Measurements from ENCODE around the gene NGRN. TPM values are rescaled to one million over a fixed set of nuclear protein-coding genes. Genes with fewer than 3 reads are reported as not detected.
A peak's percentile ranks its signal among the peaks of the same experiment; 100 is the strongest.

The NGRN gene
- total and polyA plus RNA-seq, 2 of the 8 experiments (the other 6 are each of a cell fraction or from before 2014, with no cell fraction given): 60.1 to 101 TPM

GRCh38 chr15:90241343-90242192 lies 23.9 kb upstream of the NGRN start:
- H3K79me1 ChIP-seq (ENCODE audit: low read depth, low read length): no peaks in the 10 kb centered on the region
- no peaks in the 10 kb centered on the region for H3K27me3 ChIP-seq (replicated peaks in 1 of 4; ENCODE audit: control insufficient read depth in 3 of 4, extremely low read depth in 1 of 4, insufficient read depth in 3 of 4, low read length in 3 of 4)
- H3K14ac ChIP-seq (ENCODE audit: insufficient read length): no peak overlapping the region
- DNase-seq (ENCODE audit: low read depth in 1 of 2, low spot score in 2 of 2) (no peak), FAIRE-seq (no peak)
- no peak overlapping the region for H4K5ac ChIP-seq (ENCODE audit: insufficient read length, low read depth, low read length)
- no peak overlapping the region for H3K56ac ChIP-seq (replicated peaks; ENCODE audit: insufficient read length, low read depth, low read length)
- H2BK15ac ChIP-seq (ENCODE audit: low read length): no peak overlapping the region
- H3K27ac ChIP-seq (ENCODE audit: low read depth, low read length): no peak overlapping the region
- no peaks in the 10 kb centered on the region for H3K23me2 ChIP-seq (ENCODE audit: low read depth, low read length)
- no peaks in the 10 kb centered on the region for H3K4me1 ChIP-seq (replicated peaks in 1 of 4; ENCODE audit: control insufficient read depth in 3 of 4, insufficient read depth in 4 of 4, low read length in 3 of 4)
- no peak overlapping the region for H2AFZ ChIP-seq (ENCODE audit: low read length)
- no peak overlapping the region for H2BK5ac ChIP-seq (ENCODE audit: low read depth, low read length)
- H2BK20ac ChIP-seq (ENCODE audit: low read length): no peak overlapping the region
- peak overlapping the region; percentile 65; the same call in 1 of the 2 replicates for H4K8ac ChIP-seq (ENCODE audit: extremely low read depth, insufficient read depth, low read length)
- H3K9ac ChIP-seq (replicated peaks in 1 of 4; ENCODE audit: extremely low read depth in 1 of 4, low read depth in 3 of 4, low read length in 3 of 4): no peak overlapping the region
- no peaks in the 10 kb centered on the region for H3K79me2 ChIP-seq (ENCODE audit: control insufficient read depth in 1 of 2, insufficient read depth in 2 of 2, low read length in 2 of 2)
- no peaks in the 10 kb centered on the region for H3K9me3 ChIP-seq (ENCODE audit: insufficient read depth in 2 of 2, low read depth in 1 of 2, low read length in 1 of 2)
- ChIA-PET POLR2A (ENCODE audit: partially characterized antibody) (interaction anchor here (1.2 to 2.1 kb wide), 3 partner anchors 24 to 140 kb away, joined by 3 to 5 read pairs (median 3); partner anchors contain the start of genes IDH2 and NGRN), CTCF (ENCODE audit: partially characterized antibody) (interaction anchor here (0.7 to 1.8 kb wide), 8 partner anchors 8 to 98 kb away, joined by 3 to 7 read pairs (median 4); no protein-coding TSS in a partner anchor)
- no peak overlapping the region for H3K23ac ChIP-seq (ENCODE audit: insufficient read length)
- H2BK120ac ChIP-seq (replicated peaks; ENCODE audit: low read depth, low read length): no peak overlapping the region
- H3K36me3 ChIP-seq (ENCODE audit: control insufficient read depth in 2 of 4, insufficient read depth in 4 of 4, low read length in 3 of 4): no peaks in the 10 kb centered on the region
- no peak overlapping the region for H3K4me2 ChIP-seq (ENCODE audit: insufficient read depth in 1 of 2, low read depth in 2 of 2, low read length in 2 of 2)
- no peak overlapping the region for H3K4me3 ChIP-seq (ENCODE audit: extremely low read depth in 1 of 4, insufficient read depth in 2 of 4, low read depth in 3 of 4, low read length in 4 of 4)
- H4K20me1 ChIP-seq (replicated peaks in 1 of 2; ENCODE audit: control insufficient read depth in 1 of 2, insufficient read depth in 2 of 2, low read length in 2 of 2): no peaks in the 10 kb centered on the region
- no peak overlapping the region for H2AK5ac ChIP-seq (ENCODE audit: low read depth, low read length)
- no peak overlapping the region for H4K91ac ChIP-seq (replicated peaks; ENCODE audit: insufficient read length, low read length)
- H3K18ac ChIP-seq (ENCODE audit: extremely low read depth, low read length): no peak overlapping the region
- H2BK12ac ChIP-seq (ENCODE audit: low read depth, low read length): 0 out of 2 replicates have a peak overlapping the region, but pooled peaks have one; percentile 39
- no peak overlapping the region for H3K4ac ChIP-seq (replicated peaks; ENCODE audit: insufficient read length, low read depth, low read length)
- 84% methylated on average over 22 of the region's 22 CpGs; no CpG with 5 or more reads in 1 of the 2 experiments for WGBS, 2 experiments (ENCODE audit: extremely low coverage in 1 of 2, insufficient coverage in 1 of 2, insufficient read length in 1 of 2, insufficient replicate concordance in 2 of 2, low coverage in 1 of 2, low lambda C conversion rate in 2 of 2, missing lambda C conversion rate in 1 of 2)
- TF ChIP-seq TBP (IDR thresholded peaks at IDR 0.05; ENCODE audit: low read depth, low read length) (no peak), CTBP2 (IDR thresholded peaks at IDR 0.05; ENCODE audit: borderline replicate concordance, insufficient read depth, insufficient read length, low read length) (no peak)
